Spinal cord (tissue), 10 donors: ENCODE measurements around the gene KLHL29. TPM values are rescaled to one million over a fixed set of nuclear protein-coding genes. Genes with fewer than 3 reads are reported as not detected.
A peak's percentile ranks its signal among the peaks of the same experiment; 100 is the strongest.

Experiments
- DNase-seq, 6 donors: peaks; one replicate each; pipeline versions ENCODE4 v3.0.0 to v3.0.0-alpha.2; 2013 to 2015; ENCODE audit warnings: low spot score in 6 of 6, low read depth in 4 of 6
- H3K27ac ChIP-seq: one replicate; pipeline ENCODE4 v1.5.1; 2013; ENCODE audit warnings: low read depth, low read length, control low read depth
- H3K27me3 ChIP-seq: one replicate; pipeline ENCODE4 v1.6.1; 2013; ENCODE audit warnings: low read length; ENCODE audit not compliant: control insufficient read depth, insufficient read depth
- H3K36me3 ChIP-seq: one replicate; pipeline ENCODE4 v1.6.1; 2013; ENCODE audit warnings: low read length; ENCODE audit not compliant: control insufficient read depth, insufficient read depth
- H3K4me1 ChIP-seq: one replicate; pipeline ENCODE4 v1.6.1; 2013; ENCODE audit warnings: low read length; ENCODE audit not compliant: control insufficient read depth, insufficient read depth
- H3K4me3 ChIP-seq: one replicate; pipeline ENCODE4 v1.5.1; 2013; ENCODE audit warnings: low read depth, low read length, control low read depth
- H3K9me3 ChIP-seq: one replicate; pipeline ENCODE4 v1.6.1; 2013; ENCODE audit warnings: low read length; ENCODE audit not compliant: control insufficient read depth, insufficient read depth
- WGBS: methylation state at CpG from one replicate; pipeline ENCODE4 v1.1.5; 2013; ENCODE audit warnings: missing lambda C conversion rate; ENCODE audit not compliant: insufficient coverage; 5-methylcytosine and 5-hydroxymethylcytosine counted together
- polyA plus RNA-seq, 2 donors: library from polyadenylated mRNA; unstranded; fragments of 120-200 nt; gene quantifications; one replicate each; pipeline ENCODE4 v1.2.1, GENCODE V29; 2013; ENCODE audit not compliant: insufficient read length in 2 of 2
- total RNA-seq, 2 donors: library from RNA; depleted of rRNA in 1 of 2; stranded (reverse); fragments of 120-200 nt in 1 of 2; fragments of >200 nt in 1 of 2; gene quantifications; one replicate each; pipeline versions ENCODE4 v1.2.3 to v1.2.4, GENCODE V29; 2013 to 2014
- donor health status: healthy.

KLHL29 gene
- total and polyA plus RNA-seq, 4 donors, result 8.7 to 19.4 (median 14.0) TPM

DNA sequence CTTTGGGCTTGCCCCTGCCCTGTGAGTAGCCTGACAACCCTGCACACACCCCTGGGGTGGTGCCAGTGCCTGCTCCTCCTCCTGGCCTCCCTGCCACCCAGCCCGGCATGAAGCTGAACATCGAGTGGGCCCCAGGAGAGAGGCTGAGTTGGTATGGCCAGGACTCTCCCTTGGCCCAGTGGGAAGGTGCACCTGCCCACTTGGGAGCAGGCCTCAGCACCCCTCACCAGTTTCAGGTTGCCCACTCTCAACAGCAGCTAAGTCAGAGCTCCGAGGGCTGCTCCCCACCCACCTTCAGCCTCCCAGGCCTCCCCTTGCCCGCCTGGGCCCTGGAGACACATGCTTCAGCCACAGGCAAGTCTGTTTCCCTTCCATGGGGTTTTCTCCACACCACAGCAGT is 203.1 kb downstream of the KLHL29 start:
- H3K27me3 ChIP-seq, result no peaks in the 10 kb centered on the region
- no peak overlapping the region for H3K27ac ChIP-seq
- peaks cover 84% of the 10 kb centered on the region for H3K4me1 ChIP-seq
- no peaks in the 10 kb centered on the region for H3K36me3 ChIP-seq
- WGBS, result 90% methylated on average over 3 of the region's 4 CpGs
- no peak for DNase-seq
- no peaks in the 10 kb centered on the region for H3K9me3 ChIP-seq
- H3K4me3 ChIP-seq, result no peak overlapping the region

DNA sequence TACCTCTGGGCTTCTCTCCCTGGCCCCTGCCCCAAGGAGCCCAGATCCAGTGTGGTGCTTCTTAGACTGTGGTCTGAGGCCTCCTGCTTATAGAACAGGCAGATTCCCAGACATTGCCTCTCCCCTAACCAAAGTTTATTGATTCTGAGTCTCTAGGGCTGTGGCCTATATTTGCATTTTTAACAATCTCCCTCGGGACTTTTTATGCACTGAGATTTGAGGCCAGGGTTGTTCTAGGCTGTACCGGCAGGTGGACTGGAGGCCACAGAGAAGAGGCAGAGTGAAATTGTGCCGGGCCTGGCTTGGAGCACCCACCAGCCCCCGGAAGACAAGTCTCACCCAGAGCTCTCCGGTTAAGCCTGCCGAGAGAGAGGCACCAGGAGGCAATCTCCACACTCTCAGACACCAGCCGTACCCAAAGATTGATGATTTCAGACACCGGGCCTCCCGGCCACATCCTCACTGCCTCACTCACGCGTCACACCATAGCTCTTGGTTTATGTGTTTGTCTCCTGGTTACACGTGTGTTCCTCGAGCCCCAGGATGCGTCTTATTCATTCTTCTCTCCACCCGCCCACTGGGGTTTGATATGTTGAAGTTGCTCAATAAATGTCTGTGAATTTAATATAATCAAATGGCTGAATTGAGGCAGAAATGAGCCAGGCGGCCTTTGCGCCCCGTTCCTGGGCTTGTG is 203.7 kb downstream of the KLHL29 start:
- WGBS, result 66% methylated on average over 9 of the region's 18 CpGs

DNA sequence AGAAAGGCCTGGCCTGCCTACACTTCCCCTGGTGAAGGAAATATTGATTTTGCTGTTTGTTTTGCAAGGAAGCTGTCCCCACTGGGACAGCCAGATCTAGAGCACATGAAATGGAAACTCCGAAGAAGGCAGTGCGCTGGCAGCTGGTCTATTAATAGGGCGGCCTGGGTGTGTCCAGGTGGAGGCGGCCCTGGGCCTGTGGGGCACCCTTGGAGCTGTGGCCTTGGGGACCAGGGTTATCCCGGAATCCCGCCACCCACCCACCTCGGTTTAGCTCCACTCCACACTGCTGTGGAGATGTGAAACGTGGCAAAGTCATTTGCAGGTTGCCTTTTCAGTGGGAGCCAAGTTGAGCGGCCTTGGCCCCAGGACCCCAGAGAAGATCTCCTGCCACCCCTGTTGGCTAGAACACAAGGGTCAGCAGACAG is 204.3 kb downstream of the KLHL29 start:
- H3K27ac ChIP-seq, result no peak overlapping the region
- no peaks in the 10 kb centered on the region for H3K36me3 ChIP-seq
- no peak for DNase-seq
- 94% methylated on average over 6 of the region's 9 CpGs for WGBS
- H3K4me3 ChIP-seq, result no peak overlapping the region
- peaks cover 92% of the 10 kb centered on the region for H3K4me1 ChIP-seq
- peaks cover 2% of the 10 kb centered on the region for H3K27me3 ChIP-seq
- H3K9me3 ChIP-seq, result no peaks in the 10 kb centered on the region

More for the DNA sequence above, 203.7 kb downstream of the KLHL29 start:
- Histone ChIP-seq H3K36me3 (no peaks in the 10 kb centered on the region), H3K9me3 (no peaks in the 10 kb centered on the region), H3K27me3 (peaks cover 2% of the 10 kb centered on the region), H3K27ac (no peak overlapping the region), H3K4me3 (no peak overlapping the region), H3K4me1 (peaks cover 90% of the 10 kb centered on the region)
- DNase-seq, result peak in 1 of 6 donors; percentile 48

DNA sequence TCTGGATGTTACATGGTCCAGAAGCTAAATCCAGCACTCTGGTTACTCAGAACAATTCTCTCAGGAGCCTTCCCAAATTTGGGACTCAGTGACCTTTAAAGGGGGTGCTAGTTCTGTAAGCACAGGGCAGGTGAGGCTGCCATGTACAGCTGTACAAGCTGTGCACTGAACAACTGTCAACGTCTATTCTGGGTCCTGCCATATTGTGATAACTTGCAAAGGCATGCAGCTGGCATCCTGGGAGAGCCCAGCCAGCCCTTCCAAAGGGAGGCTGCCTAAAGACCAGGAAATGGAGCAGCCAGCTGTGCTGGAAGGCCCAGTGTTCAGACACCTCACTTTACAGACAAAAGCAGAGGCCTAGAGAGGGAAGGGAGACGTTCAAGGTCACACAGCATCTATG is 204.8 kb downstream of the KLHL29 start:
- H3K4me1 ChIP-seq, result peaks cover 90% of the 10 kb centered on the region
- no peak overlapping the region for H3K4me3 ChIP-seq

DNA sequence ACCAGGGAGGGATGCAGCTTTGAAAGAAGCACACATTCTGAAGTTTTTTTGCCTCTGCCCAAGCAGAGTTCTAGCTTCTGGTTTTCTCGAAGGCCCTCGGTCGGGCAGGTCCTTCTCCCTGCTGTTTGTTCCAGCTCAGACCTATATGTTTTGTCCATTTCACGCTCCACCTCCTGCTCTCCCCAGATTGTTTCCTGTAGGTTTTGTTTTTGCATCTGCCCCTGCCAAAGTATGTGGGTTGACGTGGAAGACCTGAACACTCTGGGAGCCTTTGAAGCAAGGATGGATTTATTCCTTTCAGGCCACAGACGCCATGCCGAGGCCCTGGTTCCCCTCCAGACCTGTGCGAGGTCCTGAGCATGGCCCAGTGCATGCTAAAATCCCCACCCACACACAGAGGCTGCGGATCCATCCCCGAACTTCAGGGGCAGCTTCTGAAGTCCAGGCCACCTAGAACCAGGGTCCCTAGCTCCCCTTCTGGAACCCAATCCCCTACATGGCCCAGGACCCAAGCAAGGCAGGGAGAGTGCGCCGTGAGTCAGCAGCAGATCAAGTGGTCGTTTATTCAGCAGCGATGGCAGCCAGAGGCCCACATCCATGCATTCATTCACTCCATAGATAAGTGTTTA is 205.4 kb downstream of the KLHL29 start:
- 77% methylated on average over 9 of the region's 14 CpGs for WGBS
- Histone ChIP-seq H3K4me1 (peaks cover 90% of the 10 kb centered on the region), H3K27ac (peak overlapping the region; percentile 21)

More for the DNA sequence above, 204.8 kb downstream of the KLHL29 start:
- no peaks in the 10 kb centered on the region for H3K36me3 ChIP-seq
- H3K27ac ChIP-seq, result peak overlapping the region; percentile 21
- H3K9me3 ChIP-seq, result no peaks in the 10 kb centered on the region
- DNase-seq, result no peak
- WGBS, result 50% methylated on average over 2 of the region's 2 CpGs
- peaks cover 2% of the 10 kb centered on the region for H3K27me3 ChIP-seq

DNA sequence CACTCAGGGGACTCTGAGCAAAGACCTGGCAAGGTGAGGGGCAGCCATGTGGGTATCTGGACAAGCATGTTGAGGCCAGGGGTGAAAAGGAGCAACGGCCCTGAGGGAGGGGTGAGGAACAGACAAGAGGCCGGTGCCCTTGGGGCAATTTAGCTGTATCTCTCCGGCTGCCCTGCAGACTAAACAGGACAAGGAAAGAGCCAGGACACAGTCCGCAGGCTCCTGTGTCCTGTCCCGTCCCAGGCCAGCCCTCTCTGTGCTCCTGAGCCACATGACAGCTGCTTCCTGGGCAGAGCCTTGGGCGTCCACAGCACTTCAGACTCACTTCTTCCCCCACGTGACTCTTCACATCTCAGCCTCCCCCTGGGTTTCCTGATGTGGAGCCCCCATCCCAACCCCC is 206.1 kb downstream of the KLHL29 start:
- Histone ChIP-seq H3K4me3 (no peak overlapping the region), H3K9me3 (no peaks in the 10 kb centered on the region), H3K36me3 (no peaks in the 10 kb centered on the region), H3K27me3 (peaks cover 2% of the 10 kb centered on the region), H3K4me1 (peaks cover 92% of the 10 kb centered on the region), H3K27ac (no peak overlapping the region)
- DNase-seq, result no peak
- 78% methylated on average over 7 of the region's 7 CpGs for WGBS

More for the DNA sequence above, 205.4 kb downstream of the KLHL29 start:
- DNase-seq, result no peak
- Histone ChIP-seq H3K4me3 (no peak overlapping the region), H3K27me3 (peaks cover 2% of the 10 kb centered on the region), H3K36me3 (no peaks in the 10 kb centered on the region), H3K9me3 (no peaks in the 10 kb centered on the region)

DNA sequence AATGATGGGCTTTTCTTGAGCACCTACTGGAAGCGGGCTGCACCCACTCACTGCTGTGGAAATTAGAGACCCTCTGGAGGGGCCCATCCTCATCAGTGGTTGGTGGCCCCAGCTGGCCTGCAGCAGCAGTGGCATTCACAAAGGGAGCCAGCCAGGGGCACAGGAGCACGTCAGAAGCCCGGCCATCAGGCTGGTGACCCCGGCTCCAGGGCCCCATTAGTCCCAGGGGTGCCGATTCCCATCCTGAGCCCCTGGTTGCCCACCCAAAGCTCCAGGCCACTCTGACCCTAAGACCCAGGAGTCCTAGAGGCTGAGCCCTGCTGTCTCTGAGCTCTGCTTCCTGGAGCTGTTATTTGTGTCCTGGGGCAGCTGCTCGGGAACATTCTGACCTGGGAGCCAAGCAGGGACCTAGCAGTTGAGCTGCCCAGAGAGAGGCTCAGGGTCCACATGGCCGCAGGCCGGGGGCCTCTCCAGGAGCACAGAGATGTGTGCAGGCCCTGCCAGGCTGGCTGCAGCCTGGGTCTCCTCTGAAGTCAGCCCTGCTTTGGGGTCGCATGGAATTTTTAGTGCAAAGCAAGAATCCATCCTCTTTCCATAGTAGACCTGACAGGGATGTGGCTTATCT is 207.2 kb downstream of the KLHL29 start:
- Histone ChIP-seq H3K9me3 (no peaks in the 10 kb centered on the region), H3K27ac (peak overlapping the region; percentile 55), H3K27me3 (peaks cover 2% of the 10 kb centered on the region), H3K4me3 (no peak overlapping the region), H3K36me3 (no peaks in the 10 kb centered on the region), H3K4me1 (peaks cover 89% of the 10 kb centered on the region)
- DNase-seq, result no peak
- WGBS, result 94% methylated on average over 9 of the region's 9 CpGs

DNA sequence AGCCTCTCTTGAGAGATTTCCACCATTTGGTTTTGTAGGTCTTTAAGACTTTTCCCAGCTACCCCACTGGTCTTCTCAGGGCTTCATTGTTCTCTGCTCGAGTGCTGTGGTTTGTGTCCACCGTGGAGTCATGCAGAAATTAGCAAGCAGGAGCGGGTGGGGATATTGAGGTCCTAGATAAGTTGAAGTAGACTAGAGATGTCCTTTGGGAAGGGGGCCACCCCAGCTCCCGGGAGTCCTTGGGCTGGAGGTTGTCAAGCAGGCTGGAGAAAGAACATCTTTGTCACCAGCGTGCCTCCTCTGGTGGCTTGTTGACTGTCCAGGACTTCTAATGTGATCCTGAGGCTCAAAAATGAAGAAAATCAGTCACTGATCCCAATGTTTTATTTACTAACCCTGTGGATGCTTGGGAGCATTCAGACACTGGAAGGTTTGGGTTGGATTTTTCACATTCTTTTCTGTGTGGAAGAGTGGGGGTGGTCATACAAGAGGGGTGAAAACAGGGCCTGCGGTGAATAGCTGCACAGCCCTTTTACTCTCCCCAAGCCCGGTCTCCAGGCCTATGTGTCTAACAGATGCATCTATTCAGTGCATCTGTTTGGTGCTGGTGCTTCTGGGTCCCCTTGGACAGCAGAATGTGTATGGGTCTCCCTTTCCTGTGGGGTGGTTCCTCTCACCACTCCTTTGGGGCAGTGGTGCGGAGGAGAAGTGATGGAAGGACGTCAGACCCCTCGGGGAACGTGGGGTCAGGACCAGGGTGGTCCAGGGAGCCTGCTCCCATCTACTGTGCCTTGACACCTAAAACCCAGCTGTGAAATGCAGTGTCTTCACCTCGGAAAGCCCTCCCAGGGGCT is 208.1 kb downstream of the KLHL29 start:
- Histone ChIP-seq H3K27me3 (peaks cover 2% of the 10 kb centered on the region), H3K4me1 (peaks cover 84% of the 10 kb centered on the region), H3K4me3 (no peak overlapping the region), H3K36me3 (no peaks in the 10 kb centered on the region), H3K9me3 (no peaks in the 10 kb centered on the region), H3K27ac (peak overlapping the region; percentile 85)
- WGBS, result 82% methylated on average over 9 of the region's 12 CpGs
- DNase-seq, result no peak

DNA sequence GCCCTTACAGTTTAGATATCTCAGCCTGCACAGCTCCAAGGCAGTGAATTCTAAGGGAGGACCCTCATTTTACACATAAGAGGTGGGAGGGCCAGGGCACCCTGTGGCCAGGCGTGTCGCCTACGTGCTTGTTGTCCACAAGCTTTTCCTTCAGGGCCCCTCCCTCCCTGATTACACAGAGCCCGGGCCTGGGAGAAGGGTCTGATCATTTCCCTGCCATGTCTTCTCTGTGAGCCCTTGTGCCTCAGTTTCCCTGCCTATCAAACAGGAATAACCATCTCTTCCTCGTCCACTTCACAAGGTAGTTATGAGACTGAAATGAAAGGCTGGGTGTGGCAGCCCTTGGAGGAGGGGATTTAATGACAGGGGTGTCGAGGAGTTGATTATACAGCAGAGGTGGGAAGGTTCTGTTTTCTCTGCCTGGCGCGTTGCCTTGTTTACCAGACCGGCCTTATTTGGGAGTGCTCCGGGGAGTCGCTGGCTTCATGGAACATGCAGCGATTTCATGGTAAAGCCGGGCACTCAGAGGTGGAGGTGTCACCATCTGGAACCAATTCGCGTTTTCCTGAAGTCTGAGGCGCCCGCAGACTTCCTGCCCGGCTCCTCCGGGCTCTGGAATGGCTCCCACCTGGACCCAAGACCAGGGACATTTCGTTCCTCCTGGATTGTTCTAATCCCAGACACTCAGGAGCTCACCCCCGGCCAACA is 208.9 kb downstream of the KLHL29 start:
- Histone ChIP-seq H3K27ac (peak overlapping the region; percentile 85), H3K4me1 (peaks cover 83% of the 10 kb centered on the region), H3K27me3 (peaks cover 2% of the 10 kb centered on the region), H3K36me3 (no peaks in the 10 kb centered on the region), H3K9me3 (no peaks in the 10 kb centered on the region), H3K4me3 (no peak overlapping the region)
- peak in 1 of 6 donors; percentile 21 for DNase-seq
- 61% methylated on average over 19 of the region's 21 CpGs for WGBS
